HT-29 (cell line): ENCODE data around the gene MIB1. TPM values are rescaled to one million over a fixed set of nuclear protein-coding genes. Genes with fewer than 3 reads are reported as not detected.

ENCODE experiments used
- DNase-seq: peaks from one replicate; pipeline ENCODE4 v3.0.0-alpha.2; 2015; ENCODE audit warnings: low spot score
- small RNA-seq: library from RNA; depleted of rRNA; stranded (forward); fragments of <200 nt; gene quantifications from one replicate; pipeline ENCODE3, GENCODE V24; 2014
- total RNA-seq: library from RNA; depleted of rRNA; stranded (reverse); fragments of >200 nt; shearing (Covaris generic); gene quantifications from 2 replicates; pipeline ENCODE4 v1.2.3, GENCODE V29; 2014; rRNA removed

Gene MIB1
- total RNA-seq, 1 experiment from 2014 or later = 10.9 TPM

DNA sequence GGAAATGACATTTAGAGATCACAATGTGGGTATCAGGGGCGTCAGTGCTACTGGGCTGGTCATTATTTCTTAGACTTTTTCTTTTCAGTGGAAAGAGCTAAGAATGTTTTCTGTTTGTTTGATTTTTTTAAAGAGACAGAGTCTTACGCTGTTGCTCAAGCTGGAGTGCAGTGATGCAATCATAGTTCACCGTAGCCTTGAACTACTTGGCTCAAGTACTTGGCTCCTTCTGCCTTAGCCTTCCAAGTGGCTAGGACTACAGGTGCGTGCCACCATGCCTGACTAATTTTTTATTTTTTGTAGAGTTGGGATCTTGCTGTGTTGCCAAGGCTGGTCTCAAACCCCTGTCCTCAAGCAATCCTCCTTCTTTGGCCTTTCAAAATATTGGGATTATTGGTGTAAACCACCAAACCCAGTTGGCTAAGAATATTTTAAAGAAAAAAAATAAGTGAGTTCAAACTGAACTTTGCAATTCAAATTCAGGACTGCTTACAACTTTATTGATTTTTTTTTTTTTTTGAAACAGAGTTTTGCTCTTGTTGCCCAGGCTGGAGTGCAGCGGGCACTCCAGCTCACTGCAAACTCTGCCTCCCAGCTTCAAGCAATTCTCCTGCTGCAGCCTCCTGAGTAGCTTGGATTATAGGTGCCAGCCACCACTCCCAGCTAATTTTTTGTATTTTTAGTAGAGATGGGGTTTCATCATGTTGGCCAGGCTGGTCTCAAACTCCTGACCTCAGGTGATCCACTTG lies 154.2 kb downstream of the MIB1 start:
- DNase-seq = no peak

GRCh38 chr18:21896732-21897336 lies 156.2 kb downstream of the MIB1 start:
- DNase-seq = no peak

DNA sequence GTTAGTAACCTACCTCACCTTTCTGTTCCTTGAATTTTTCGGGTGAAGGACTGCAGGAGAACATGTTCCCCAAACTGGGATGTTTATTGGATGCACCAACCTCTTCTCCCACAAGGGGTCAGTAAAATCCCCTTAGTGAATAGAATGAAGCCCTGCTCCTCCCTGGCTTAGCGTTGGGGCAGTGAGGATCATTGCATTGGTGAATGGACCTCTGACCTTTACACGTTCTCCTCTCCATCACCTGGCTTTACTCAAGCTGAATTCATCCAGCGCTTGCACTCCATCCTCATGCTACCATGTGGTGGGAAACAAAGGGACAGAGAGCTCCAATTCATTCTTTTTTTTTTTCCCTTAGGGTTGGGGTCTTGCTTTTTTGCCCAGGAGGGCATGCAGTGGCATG lies 157.2 kb downstream of the MIB1 start:
- DNase-seq = peak; percentile 74

GRCh38 chr18:21900605-21901352 lies 160.2 kb downstream of the MIB1 start:
- DNase-seq = peak; percentile 9

DNA sequence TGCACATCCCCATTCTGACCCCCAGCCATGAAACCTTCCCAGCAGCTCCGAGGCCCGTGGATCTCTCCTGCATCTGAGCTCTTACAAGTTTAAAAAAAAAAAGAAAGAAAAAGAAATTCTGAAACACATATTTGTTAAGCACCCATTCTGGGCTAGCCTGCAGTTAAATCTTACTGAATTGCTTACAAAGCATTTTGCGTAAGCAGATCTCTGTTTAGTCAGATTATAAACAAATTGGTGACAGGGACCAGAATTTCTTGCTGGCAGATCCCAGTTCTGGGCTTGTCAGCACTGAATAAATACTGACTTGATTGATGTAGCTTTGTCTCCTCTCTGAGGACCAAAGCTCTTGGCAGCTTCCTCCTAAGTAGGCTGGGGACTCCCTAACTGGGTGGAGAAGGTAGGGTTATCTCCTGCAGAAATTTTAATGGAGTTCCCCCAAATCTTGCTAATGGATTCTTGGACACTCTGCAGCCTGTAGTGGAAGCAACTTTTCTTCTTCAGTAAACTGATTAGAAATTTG lies 160.9 kb downstream of the MIB1 start:
- no peak for DNase-seq

GRCh38 chr18:21903709-21904108 lies 163.1 kb downstream of the MIB1 start:
- DNase-seq = no peak

DNA sequence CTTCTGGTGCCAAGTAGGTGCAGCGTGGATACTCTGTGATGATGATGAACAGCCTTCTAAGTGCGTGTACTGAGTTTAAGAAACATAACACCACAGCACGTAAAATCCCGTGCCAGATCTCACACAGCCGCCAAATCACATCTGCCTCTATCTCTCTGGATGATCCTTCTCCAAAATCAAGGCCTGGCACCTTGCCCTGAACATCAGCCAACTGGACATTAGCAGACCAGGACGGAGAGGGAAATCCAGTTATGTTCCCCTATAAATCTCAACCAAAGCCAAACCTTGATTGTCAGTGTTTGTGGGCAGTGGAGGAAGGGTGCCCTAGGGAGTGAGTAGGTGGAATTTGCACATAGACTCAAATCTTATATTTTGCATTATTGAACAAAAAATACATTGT lies 164.3 kb downstream of the MIB1 start:
- DNase-seq = no peak

DNA sequence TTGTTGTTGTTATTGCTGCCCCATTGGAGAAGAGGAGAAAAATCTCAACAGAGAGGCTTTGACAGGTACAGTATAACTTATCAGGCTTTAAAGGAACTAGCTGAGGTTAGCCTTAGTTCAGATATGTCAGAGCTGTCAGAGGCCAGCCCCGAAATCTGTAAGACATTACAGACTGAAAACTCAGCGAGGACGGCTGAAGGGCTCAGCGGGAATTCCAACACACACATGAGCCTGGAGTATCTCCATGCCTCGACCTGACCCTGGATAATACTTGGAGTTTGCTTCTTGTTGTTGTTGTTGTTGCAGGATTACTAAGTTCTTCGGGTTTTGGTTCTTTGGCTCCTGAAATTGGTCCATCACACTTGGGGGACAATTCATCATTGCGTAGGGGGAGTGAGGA lies 166.9 kb downstream of the MIB1 start:
- DNase-seq = no peak

DNA sequence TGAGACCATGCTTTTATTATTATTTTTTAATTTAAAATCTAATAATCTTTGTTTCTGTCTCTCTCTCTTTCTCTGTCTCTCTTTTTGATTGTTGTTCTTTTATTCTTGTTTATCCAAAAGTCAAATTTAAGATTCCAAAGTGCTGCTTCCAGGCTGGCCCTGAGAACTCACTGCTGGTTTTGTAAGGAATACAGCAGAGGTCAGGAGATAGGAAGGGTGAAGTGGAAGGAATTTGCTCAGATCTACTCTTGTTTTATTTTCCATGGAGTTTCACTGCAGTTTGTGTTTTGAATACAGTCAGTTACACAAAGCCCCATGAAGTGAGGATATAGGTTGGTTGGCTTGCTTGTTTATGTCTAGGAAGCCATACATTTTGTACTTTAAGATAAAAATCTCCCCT lies 168.1 kb downstream of the MIB1 start:
- DNase-seq = no peak

DNA sequence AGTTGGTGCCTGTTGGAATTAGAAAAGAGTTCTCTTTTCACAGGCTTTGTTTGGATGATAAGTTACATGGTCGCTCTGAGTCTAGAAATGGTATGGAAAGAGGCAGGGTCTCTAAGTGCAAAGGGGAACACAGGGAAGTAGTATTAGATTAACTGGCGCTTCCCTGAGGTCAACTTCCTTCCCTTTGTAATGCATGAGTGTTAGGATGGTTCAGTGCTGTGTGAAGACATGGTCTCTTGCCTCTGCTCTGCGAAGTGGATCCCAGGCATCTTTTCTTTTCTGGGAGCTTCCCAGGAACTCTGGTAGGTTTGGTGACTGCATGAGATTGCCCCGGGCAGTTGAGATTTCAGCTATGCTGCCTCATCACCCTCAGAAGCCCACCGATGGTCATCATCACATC lies 170.3 kb downstream of the MIB1 start:
- no peak for DNase-seq

DNA sequence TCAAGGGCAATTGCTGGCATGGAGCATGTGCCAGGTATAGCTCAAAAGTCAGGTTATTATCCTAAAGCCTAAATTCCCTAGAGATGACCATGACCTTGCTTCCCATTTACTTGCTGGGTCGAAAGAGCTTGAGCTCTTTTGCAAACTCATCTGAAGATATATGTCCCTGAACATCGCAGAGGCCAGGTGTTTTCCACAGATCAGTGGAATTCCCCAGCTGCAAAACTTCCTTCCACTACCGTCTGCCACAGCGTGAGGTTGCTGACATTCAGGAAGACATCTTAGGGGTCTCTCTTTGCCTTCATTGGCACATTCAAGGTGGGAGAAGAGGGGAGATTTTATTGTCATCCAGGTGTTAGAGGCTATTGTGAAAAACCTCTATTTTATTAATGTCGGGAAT lies 171.0 kb downstream of the MIB1 start:
- DNase-seq = no peak

DNA sequence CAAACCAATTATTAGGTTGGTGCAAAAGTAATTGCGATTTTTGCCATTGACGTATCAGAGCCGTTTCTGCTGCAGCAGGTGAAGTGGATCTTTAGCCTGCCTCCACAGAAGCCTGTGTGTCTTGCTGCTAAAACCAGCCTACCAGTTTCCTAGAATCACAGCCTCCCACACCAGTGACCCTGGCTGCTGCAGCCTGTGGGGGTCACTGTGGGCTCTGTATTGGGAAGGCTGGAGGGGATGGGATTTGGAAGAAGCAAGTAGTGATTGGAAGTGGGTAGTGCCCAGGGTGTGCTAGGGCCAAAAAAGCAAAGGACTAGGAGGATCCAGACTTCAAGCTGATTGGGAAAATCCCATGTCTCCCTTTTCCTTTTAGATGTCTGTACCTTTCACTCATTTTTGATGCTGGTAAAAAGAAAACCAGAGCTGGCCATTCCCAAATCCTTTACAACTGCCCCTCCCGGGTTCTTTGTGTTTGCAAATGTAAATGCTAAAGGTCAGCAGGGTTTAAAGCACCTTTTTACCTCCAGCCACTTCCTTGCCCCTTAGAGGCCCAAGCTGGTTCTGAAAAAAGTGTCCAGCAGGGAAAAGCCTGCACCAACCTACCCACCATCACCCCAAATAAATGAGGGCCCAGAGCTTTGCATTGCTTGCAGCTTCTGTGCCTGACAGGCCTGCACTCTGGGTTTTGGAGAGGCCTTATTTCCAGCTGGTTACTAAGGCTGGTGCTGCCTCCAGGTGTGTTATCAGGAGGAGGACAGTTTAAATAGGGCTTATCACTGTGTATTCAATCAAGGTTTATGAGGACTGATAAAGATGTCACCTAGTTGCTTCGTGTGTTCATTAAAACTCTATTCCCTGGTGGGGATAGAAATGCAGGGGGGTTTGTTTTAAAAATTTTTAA lies 172.0 kb downstream of the MIB1 start:
- no peak for DNase-seq

DNA sequence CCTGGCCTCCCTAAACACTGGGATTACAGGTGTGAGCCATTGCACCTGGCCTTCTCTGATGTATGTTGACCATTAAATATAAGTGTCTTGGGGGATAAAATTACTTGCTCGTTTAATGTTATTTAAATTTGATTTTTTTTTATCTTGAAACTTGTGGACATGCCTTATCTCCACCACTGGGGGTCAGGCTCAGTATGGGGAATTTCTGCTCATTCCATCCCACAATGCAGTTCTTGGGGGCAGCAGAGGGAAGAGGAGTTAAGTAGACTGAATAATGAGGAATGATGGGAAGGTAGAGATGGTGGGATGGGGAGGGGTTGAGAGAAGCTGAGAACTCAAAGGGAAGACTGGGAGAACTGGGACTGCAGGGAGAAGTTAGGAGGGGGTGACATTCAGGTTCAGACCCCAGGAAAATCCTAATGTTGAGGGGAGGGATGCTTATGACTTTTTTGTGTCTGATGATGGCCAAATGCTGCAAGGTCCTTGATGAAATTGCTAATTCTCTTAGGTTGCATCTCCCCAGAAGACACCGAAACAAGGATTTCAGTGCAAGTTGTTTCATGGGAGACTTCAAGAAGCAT lies 174.2 kb downstream of the MIB1 start:
- peak; percentile 38 for DNase-seq

DNA sequence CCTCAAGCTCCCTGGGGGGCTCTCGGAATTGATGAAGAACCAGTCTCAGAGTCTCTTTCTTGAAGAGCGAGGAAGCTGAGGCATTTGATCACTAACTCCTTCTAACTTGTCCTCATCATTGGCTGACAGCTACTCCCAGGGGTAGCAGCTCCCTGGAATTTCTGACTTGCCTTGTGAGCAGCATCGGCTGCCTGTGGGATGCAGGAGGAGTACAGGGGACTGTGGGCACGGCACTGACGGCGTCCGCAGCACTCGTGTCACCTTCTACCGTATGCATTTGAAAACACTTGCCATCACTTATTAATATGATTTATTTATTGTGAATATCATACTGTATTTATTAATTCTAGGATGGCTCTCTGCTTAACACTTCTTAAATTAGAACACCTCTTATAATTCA lies 175.0 kb downstream of the MIB1 start:
- no peak for DNase-seq

GRCh38 chr18:21916594-21916993 lies 176.0 kb downstream of the MIB1 start:
- no peak for DNase-seq

DNA sequence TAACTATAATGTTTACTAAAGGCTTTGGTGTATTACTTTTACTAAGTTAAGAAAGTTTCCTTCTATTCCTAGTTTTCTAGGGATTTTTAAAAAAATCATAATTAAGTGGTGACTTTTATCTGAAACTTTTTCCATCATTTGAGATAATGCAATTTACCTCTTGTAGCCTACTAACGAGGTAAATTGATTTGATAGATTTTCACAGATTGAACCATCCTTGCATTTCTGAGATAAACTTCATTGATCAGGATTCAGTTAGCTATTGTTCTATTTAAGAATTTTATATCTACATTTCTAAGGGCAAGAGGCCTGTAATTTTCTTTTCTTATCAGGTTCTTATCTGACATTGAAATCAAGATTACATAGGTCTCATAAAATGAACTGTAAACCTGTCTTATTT lies 178.1 kb downstream of the MIB1 start:
- peak; percentile 12 for DNase-seq

Small RNA genes lying within 50 kb of the gene (small RNA-seq; reads per million reads assigned to genes)
- not detected for gene AC103987.3
- gene RF00019 = not detected
- gene RF00045 = not detected
- gene RF01241 = not detected
- not detected for gene RN7SL233P
- gene RNU6-1038P = not detected

Other genes starting within 250 kb of the MIB1 start
- gene ESCO1, start 140.1 kb upstream of the MIB1 start, total RNA-seq = 3.3 and 4.2 TPM in 2 replicates
- 23.4 and 26.3 TPM in 2 replicates for gene SNRPD1, start 128.5 kb upstream of the MIB1 start, total RNA-seq
- 15.2 and 16.5 TPM in 2 replicates for gene ABHD3, start 36.0 kb upstream of the MIB1 start, total RNA-seq